Loucy (cell line): ENCODE results near the gene WASF2.

Experiments
- H2AFZ ChIP-seq: fragments of 200-600 bp; sonication (generic); 2 replicates; pipeline ENCODE4 v1.6.0; 2016; ENCODE audit warnings: antibody characterized with exemption, mild to moderate bottlenecking, low read length, moderate library complexity
- H3F3A ChIP-seq: fragments of 200-600 bp; 2 replicates; pipeline ENCODE4 v1.6.0; 2016; ENCODE audit warnings: antibody characterized with exemption, low read depth, mild to moderate bottlenecking
- H3K27me3 ChIP-seq: fragments of 200-600 bp; sonication (generic); 2 replicates; pipeline ENCODE4 v1.6.1; 2014; ENCODE audit warnings: low read length, mild to moderate bottlenecking; ENCODE audit not compliant: insufficient read depth, poor library complexity, severe bottlenecking
- H3K36me3 ChIP-seq: fragments of 200-600 bp; sonication (generic); 2 replicates; pipeline ENCODE4 v1.6.1; 2016; ENCODE audit warnings: low read length; ENCODE audit not compliant: insufficient read depth
- H3K4me1 ChIP-seq: fragments of 200-600 bp; sonication (generic); 2 replicates; pipeline ENCODE4 v1.5.1; 2014; ENCODE audit warnings: low read length, mild to moderate bottlenecking; ENCODE audit not compliant: insufficient read depth, poor library complexity, severe bottlenecking
- H3K4me2 ChIP-seq: fragments of 200-600 bp; sonication (generic); 2 replicates; pipeline ENCODE4 v1.6.0; 2014; ENCODE audit warnings: antibody characterized with exemption, low read length, low read depth, mild to moderate bottlenecking; ENCODE audit not compliant: poor library complexity, severe bottlenecking
- H3K4me3 ChIP-seq: fragments of 200-600 bp; sonication (generic); 2 replicates; pipeline ENCODE4 v1.5.1; 2014; ENCODE audit warnings: low read length, mild to moderate bottlenecking, mixed read lengths; ENCODE audit not compliant: poor library complexity, severe bottlenecking
- H3K79me2 ChIP-seq: fragments of 200-600 bp; sonication (generic); 2 replicates; pipeline ENCODE4 v1.6.1; 2014; ENCODE audit warnings: low read length; ENCODE audit not compliant: insufficient read depth
- H3K9ac ChIP-seq: fragments of 200-600 bp; sonication (generic); 2 replicates; pipeline ENCODE4 v1.6.0; 2014; ENCODE audit warnings: mild to moderate bottlenecking, low read depth, low read length, moderate library complexity; ENCODE audit not compliant: poor library complexity, severe bottlenecking
- H3K9me2 ChIP-seq: fragments of 200-600 bp; sonication (generic); replicated peaks from 2 replicates; pipeline ENCODE4 v1.6.1; 2016; ENCODE audit warnings: low read depth, low read length, mixed read lengths
- H3K9me3 ChIP-seq: fragments of 200-600 bp; sonication (generic); 2 replicates; pipeline ENCODE4 v1.6.1; 2014; ENCODE audit warnings: mild to moderate bottlenecking, antibody characterized with exemption, low read length, low read depth; ENCODE audit not compliant: insufficient read depth
- H4K20me1 ChIP-seq: fragments of 200-600 bp; sonication (generic); 2 replicates; pipeline ENCODE4 v1.6.0; 2014; ENCODE audit warnings: antibody characterized with exemption, low read length, mild to moderate bottlenecking; ENCODE audit not compliant: insufficient read depth, poor library complexity, severe bottlenecking
- CTCF ChIP-seq: fragments of 200-600 bp; sonication (generic); conservative IDR thresholded peaks from 2 replicates; pipeline ENCODE4 v1.5.1; 2014; ENCODE audit warnings: mild to moderate bottlenecking, antibody characterized with exemption, low read length
- EZH2phosphoT487 ChIP-seq: fragments of 200-600 bp; IDR thresholded peaks from 2 replicates; pipeline ENCODE4 v1.6.1; 2018; ENCODE audit warnings: antibody characterized with exemption, mild to moderate bottlenecking, moderate library complexity, borderline replicate concordance

WASF2 gene

GRCh38 chr1:27499142-27499541, 9.2 kb upstream of the WASF2 start:
- Histone ChIP-seq H3K36me3 (no peaks in the 10 kb centered on the region), H3K9me2 (no peaks in the 10 kb centered on the region), H3K9me3 (no peaks in the 10 kb centered on the region), H4K20me1 (no peaks in the 10 kb centered on the region), H3K4me1 (peaks cover 3% of the 10 kb centered on the region), H3F3A (no peaks in the 10 kb centered on the region), H3K79me2 (no peaks in the 10 kb centered on the region), H3K27me3 (no peaks in the 10 kb centered on the region), H2AFZ (no peak overlapping the region), H3K4me3 (no peak overlapping the region), H3K9ac (no peak overlapping the region), H3K4me2 (no peak overlapping the region)
- no peak for TF ChIP-seq EZH2phosphoT487
- TF ChIP-seq CTCF = no peak

DNA sequence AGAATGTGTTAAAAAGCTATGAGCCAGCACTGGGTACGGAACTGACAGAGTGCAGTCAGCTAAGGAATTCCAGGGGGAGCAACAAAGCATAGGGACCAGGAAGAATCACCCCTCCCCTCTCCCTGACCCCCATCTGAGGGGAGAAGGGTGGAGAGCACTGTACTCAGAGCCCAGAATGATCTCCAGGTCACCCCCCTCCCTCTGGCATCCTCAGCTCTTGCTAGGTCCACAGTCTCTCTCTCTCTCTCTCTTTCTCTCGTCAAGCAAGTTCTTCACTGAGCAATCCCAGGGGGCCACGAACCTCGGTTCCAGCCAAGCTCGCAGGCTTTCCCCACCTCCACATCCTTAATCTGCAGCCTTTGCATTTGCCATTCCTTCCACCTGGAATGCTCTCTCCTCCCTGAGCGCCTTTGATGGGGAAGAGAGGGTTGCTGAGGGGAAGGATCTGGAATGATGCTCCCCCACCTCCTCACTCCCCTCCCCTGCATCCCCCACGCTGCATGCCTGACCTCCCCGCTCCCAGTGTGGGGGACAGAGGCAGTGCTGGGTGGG, 6.7 kb upstream of the WASF2 start:
- Histone ChIP-seq H3K9me3 (no peaks in the 10 kb centered on the region), H3K4me2 (no peak overlapping the region), H3K9me2 (no peaks in the 10 kb centered on the region), H3K4me3 (no peak overlapping the region), H4K20me1 (no peaks in the 10 kb centered on the region), H2AFZ (no peak overlapping the region), H3K4me1 (peaks cover 8% of the 10 kb centered on the region), H3F3A (no peaks in the 10 kb centered on the region), H3K27me3 (no peaks in the 10 kb centered on the region), H3K36me3 (no peaks in the 10 kb centered on the region), H3K79me2 (no peaks in the 10 kb centered on the region), H3K9ac (no peak overlapping the region)
- TF ChIP-seq EZH2phosphoT487 (no peak), CTCF (no peak)

DNA sequence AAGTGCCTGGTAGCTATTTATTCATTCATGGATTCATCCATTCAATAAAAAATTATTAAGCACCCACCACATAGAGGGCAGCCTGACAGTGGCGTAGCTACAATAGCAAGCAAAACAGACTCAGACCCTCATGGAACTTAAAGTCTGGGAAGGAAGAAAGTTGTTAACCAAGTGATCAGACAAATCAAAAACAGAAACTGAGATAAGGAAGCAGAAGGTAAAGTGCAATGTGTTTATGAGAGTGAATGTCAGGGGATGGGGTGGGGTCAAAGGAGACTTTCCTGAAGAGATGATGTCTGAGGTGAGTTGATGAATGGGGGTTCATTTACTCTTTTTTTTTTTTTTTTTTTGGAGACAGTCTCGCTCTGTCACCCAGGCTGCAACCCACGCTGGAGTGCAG, 2.8 kb upstream of the WASF2 start:
- no peak overlapping the region for H3K9ac ChIP-seq
- no peak overlapping the region for H3K4me2 ChIP-seq
- no peaks in the 10 kb centered on the region for H3F3A ChIP-seq
- H3K4me3 ChIP-seq = no peak overlapping the region
- H3K9me2 ChIP-seq = no peaks in the 10 kb centered on the region
- H3K9me3 ChIP-seq = no peaks in the 10 kb centered on the region
- peaks cover 18% of the 10 kb centered on the region for H4K20me1 ChIP-seq
- H3K36me3 ChIP-seq = no peaks in the 10 kb centered on the region
- peaks cover 21% of the 10 kb centered on the region for H3K79me2 ChIP-seq
- H2AFZ ChIP-seq = no peak overlapping the region
- H3K27me3 ChIP-seq = no peaks in the 10 kb centered on the region
- TF ChIP-seq EZH2phosphoT487 (no peak), CTCF (no peak)
- H3K4me1 ChIP-seq = peaks cover 22% of the 10 kb centered on the region
